GM21515 (cell line): ENCODE measurements around the gene VIP.
"Not testable (repeated sequence)": the region's sequence is repeated elsewhere in the genome, so short reads cannot be mapped to it uniquely, and the experiment has no call there.

ENCODE experiments used
- ATAC-seq: cut with Tn5 transposase; IDR thresholded peaks from one replicate; pipeline ENCODE4 v1.9.1; 2021; ENCODE audit not compliant: unreplicated experiment

Gene VIP

GRCh38 chr6:152750694-152751093, at the start of gene VIP:
VIP (plus strand) TSS chr6:152750797; CDS start chr6:152752178, 1,381 bp downstream.
- no peak for ATAC-seq

GRCh38 chr6:152701081-152701862, 49.3 kb upstream of the VIP start:
- ATAC-seq: no peak

- no peak for ATAC-seq
Observed at GRCh38 chr6:152701863-152702401, 48.7 kb upstream of the VIP start.

- not testable (repeated sequence) for ATAC-seq
Observed at GRCh38 chr6:152703750-152704149, 46.8 kb upstream of the VIP start.

- no peak for ATAC-seq
Observed at GRCh38 chr6:152705327-152705726, 45.3 kb upstream of the VIP start.

GRCh38 chr6:152716322-152716721, 34.3 kb upstream of the VIP start:
- no peak for ATAC-seq

GRCh38 chr6:152720974-152721373, 29.6 kb upstream of the VIP start:
- no peak for ATAC-seq

GRCh38 chr6:152721956-152722355, 28.6 kb upstream of the VIP start:
- no peak for ATAC-seq

- ATAC-seq: no peak
Observed at GRCh38 chr6:152723398-152723797, 27.2 kb upstream of the VIP start.

- no peak for ATAC-seq
Observed at GRCh38 chr6:152726313-152726712, 24.3 kb upstream of the VIP start.

GRCh38 chr6:152727507-152727906, 23.1 kb upstream of the VIP start:
- no peak for ATAC-seq

- ATAC-seq: no peak
Observed at GRCh38 chr6:152734630-152735029, 16.0 kb upstream of the VIP start.

GRCh38 chr6:152736687-152737273, 13.8 kb upstream of the VIP start:
- no peak for ATAC-seq

GRCh38 chr6:152745509-152746171, 5.0 kb upstream of the VIP start:
- ATAC-seq: no peak

- no peak for ATAC-seq
Observed at GRCh38 chr6:152746172-152746553, 4.4 kb upstream of the VIP start.

- no peak for ATAC-seq
Observed at GRCh38 chr6:152748843-152749242, 1.8 kb upstream of the VIP start.

GRCh38 chr6:152749336-152749735, 1.3 kb upstream of the VIP start:
- ATAC-seq: no peak

GRCh38 chr6:152765331-152765730, 14.7 kb downstream of the VIP start:
- no peak for ATAC-seq

GRCh38 chr6:152769159-152769558, 18.6 kb downstream of the VIP start:
- ATAC-seq: no peak

- ATAC-seq: no peak
Observed at GRCh38 chr6:152769993-152770392, 19.4 kb downstream of the VIP start.

GRCh38 chr6:152771061-152771687, 20.6 kb downstream of the VIP start:
- ATAC-seq: no peak
